Measurements from ENCODE around the gene AIP. TPM values are rescaled to one million over a fixed set of nuclear protein-coding genes. Genes with fewer than 3 reads are reported as not detected.

The AIP gene
- total RNA-seq, 1 experiment from 2014 or later = 61.0 TPM

DNA sequence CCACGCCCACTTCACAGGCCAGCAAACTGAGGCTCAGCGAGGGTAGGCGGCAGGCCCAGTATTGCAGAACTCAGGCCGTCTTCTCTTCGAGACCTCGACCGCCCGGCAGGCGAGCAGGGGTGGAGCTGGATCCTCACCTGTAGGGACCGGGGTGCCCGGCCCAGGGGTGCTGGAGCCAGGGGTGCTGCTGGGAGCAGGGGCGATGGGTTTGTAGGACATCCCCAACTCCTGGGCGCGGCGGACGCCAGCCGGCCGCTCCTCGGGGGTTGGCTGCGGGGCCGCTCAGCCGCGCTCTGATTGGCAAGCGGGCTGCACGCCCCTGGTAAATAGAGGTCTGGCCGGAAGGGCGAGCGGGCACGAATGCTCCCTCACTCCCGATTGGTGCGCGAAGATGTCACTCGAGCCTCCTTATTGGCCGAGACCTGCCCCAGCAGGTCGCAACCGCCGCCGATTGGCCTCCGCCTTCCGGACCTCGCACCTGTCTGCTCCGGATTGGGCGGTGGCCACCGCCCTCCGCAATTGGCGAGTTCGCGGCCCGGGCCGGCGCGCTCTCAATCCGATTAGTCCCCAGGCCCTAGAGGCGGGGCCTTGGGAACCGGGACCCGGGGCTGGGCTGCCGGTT lies 25.1 kb downstream of the AIP start, which contains the start of gene CDK2AP2:
CDK2AP2 (minus strand) TSS at position 299 of the 622 bp plus-strand sequence; CDS start at position 219, 80 bp downstream.
- POLR2A ChIA-PET = no interaction called here
- peak; percentile 99 for DNase-seq (ENCODE audit: low read depth, low spot score)
- Histone ChIP-seq H3K9ac (ENCODE audit: low read length) (peak within 1 kb of the TSS; percentile 95), H3K4me3 (replicated peaks in 1 of 2; ENCODE audit: low read depth in 1 of 2, low read length in 2 of 2) (peak within 1 kb of the TSS; percentile 72 to 85), H3K9me2 (ENCODE audit: insufficient read depth) (no peaks in the 10 kb centered on the region), H3K4me1 (ENCODE audit: control insufficient read depth in 1 of 2, insufficient read depth in 2 of 2, low read length in 2 of 2) (peaks cover 31 to 43% of the 10 kb centered on the region in 2 experiments), H3K79me2 (ENCODE audit: insufficient read depth, low read length) (peaks cover 26% of the 10 kb centered on the region), H3K27ac (ENCODE audit: low read depth, low read length) (peak within 1 kb of the TSS; percentile 93), H3K27me3 (ENCODE audit: insufficient read depth, low read length) (no peaks in the 10 kb centered on the region), H3K36me3 (ENCODE audit: control insufficient read depth in 1 of 2, insufficient read depth in 2 of 2, low read length in 2 of 2) (no peaks in the 10 kb centered on the region), H4K20me1 (ENCODE audit: insufficient read depth) (no peaks in the 10 kb centered on the region), H3K4me2 (ENCODE audit: low read length) (peak within 1 kb of the TSS; percentile 88), H3K9me3 (ENCODE audit: control insufficient read depth in 1 of 2, insufficient read depth in 1 of 2, low read depth in 1 of 2, low read length in 2 of 2) (no peaks in the 10 kb centered on the region), H2AFZ (ENCODE audit: low read depth, low read length, poor library complexity, severe bottlenecking) (peak within 1 kb of the TSS; percentile 22)
- no TSS peak for BruUV-seq (replicated peaks)
- intact Hi-C loops (cut with micrococcal nuclease) = loop anchor here (1.0 to 5.0 kb wide), 3 partner anchors 81 to 157 kb away; partner anchors contain the start of genes PPP1CA and RPS6KB2
- RAD21 ChIA-PET (ENCODE audit: low non-redundant PET in 1 of 2, low total read pairs in 2 of 2, uncharacterized antibody in 2 of 2, unreplicated experiment in 2 of 2) = no interaction called here
- TF ChIP-seq SRF (IDR thresholded peaks at IDR 0.05; ENCODE audit: low read depth) = no peak
- peak; percentile 89 for TF ChIP-seq POLR2AphosphoS5 (IDR thresholded peaks at IDR 0.05; ENCODE audit: low read depth, low read length)
- TF ChIP-seq CBX3 (IDR thresholded peaks at IDR 0.05; ENCODE audit: low read depth) = no peak
- no peak for TF ChIP-seq EZH2phosphoT487 (IDR thresholded peaks at IDR 0.05; ENCODE audit: borderline replicate concordance)
- TF ChIP-seq, protein P1, sequence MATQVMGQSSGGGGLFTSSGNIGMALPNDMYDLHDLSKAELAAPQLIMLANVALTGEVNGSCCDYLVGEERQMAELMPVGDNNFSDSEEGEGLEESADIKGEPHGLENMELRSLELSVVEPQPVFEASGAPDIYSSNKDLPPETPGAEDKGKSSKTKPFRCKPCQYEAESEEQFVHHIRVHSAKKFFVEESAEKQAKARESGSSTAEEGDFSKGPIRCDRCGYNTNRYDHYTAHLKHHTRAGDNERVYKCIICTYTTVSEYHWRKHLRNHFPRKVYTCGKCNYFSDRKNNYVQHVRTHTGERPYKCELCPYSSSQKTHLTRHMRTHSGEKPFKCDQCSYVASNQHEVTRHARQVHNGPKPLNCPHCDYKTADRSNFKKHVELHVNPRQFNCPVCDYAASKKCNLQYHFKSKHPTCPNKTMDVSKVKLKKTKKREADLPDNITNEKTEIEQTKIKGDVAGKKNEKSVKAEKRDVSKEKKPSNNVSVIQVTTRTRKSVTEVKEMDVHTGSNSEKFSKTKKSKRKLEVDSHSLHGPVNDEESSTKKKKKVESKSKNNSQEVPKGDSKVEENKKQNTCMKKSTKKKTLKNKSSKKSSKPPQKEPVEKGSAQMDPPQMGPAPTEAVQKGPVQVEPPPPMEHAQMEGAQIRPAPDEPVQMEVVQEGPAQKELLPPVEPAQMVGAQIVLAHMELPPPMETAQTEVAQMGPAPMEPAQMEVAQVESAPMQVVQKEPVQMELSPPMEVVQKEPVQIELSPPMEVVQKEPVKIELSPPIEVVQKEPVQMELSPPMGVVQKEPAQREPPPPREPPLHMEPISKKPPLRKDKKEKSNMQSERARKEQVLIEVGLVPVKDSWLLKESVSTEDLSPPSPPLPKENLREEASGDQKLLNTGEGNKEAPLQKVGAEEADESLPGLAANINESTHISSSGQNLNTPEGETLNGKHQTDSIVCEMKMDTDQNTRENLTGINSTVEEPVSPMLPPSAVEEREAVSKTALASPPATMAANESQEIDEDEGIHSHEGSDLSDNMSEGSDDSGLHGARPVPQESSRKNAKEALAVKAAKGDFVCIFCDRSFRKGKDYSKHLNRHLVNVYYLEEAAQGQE (IDR thresholded peaks at IDR 0.05; ENCODE audit: low read depth) = no peak
- TF ChIP-seq CEBPB (IDR thresholded peaks at IDR 0.05; ENCODE audit: low read depth) = no peak
- no peak for TF ChIP-seq SIN3A (IDR thresholded peaks at IDR 0.05; ENCODE audit: low read depth)
- TF ChIP-seq POLR2A (IDR thresholded peaks at IDR 0.05; ENCODE audit: borderline replicate concordance, extremely low read depth, insufficient read depth, insufficient read length) = peak; percentile 26
- TF ChIP-seq ZFX (IDR thresholded peaks at IDR 0.05) = peak; percentile 49; the same call in 1 of the 2 replicates
- no peak for TF ChIP-seq EGR1 (IDR thresholded peaks at IDR 0.05; ENCODE audit: low read depth)
- CTCF ChIA-PET = no interaction called here
- peak; percentile 79 for ATAC-seq

All from HCT116 (cell line).